GM23338 (cell line): ENCODE results near the gene EGF.

Experiments
- CREB1 ChIP-seq: fragments of 250-450 bp; sonication (Bioruptor Pico); IDR thresholded peaks from 2 replicates; pipeline ENCODE4 v1.5.0; 2020; ENCODE audit warnings: low read depth, mild to moderate bottlenecking, moderate library complexity
- EZH2 ChIP-seq: fragments of 200-600 bp; sonication (generic); IDR thresholded peaks from one replicate; pipeline ENCODE4 v1.8.0; 2017; ENCODE audit warnings: antibody characterized with exemption, mild to moderate bottlenecking, low read depth; ENCODE audit not compliant: unreplicated experiment
- EZH2phosphoT487 ChIP-seq: fragments of 200-600 bp; sonication (generic); IDR thresholded peaks from one replicate; pipeline ENCODE4 v1.8.1; 2018; ENCODE audit warnings: antibody characterized with exemption; ENCODE audit not compliant: unreplicated experiment
- JUNB ChIP-seq: IDR thresholded peaks from one replicate; pipeline ENCODE4 v1.6.1; 2016; ENCODE audit warnings: antibody characterized with exemption; ENCODE audit not compliant: unreplicated experiment
- NANOG ChIP-seq: IDR thresholded peaks from 2 replicates; pipeline ENCODE4 v1.6.1; 2016; ENCODE audit warnings: antibody characterized with exemption, borderline replicate concordance
- POLR2AphosphoS5 ChIP-seq: IDR thresholded peaks from 2 replicates; pipeline ENCODE4 v1.6.1; 2016; ENCODE audit warnings: antibody characterized with exemption, low read depth
- ZNF114 ChIP-seq: fragments of 250-450 bp; sonication (Bioruptor Pico); IDR thresholded peaks from 2 replicates; pipeline ENCODE4 v1.5.0; 2020; ENCODE audit warnings: mild to moderate bottlenecking, moderate library complexity
- ZNF331 ChIP-seq: fragments of 250-450 bp; sonication (Bioruptor Pico); IDR thresholded peaks from 2 replicates; pipeline ENCODE4 v1.5.0; 2020; ENCODE audit warnings: low read depth, mild to moderate bottlenecking, moderate library complexity
- TF ChIP-seq, protein P1 (sequence below), 2 experiments: fragments of 200-600 bp in 1 of 2; sonication (generic) in 1 of 2; conservative IDR thresholded peaks; 2 replicates each; pipeline versions ENCODE4 v1.5.1 to v1.6.1; 2016 to 2017; ENCODE audit warnings: antibody characterized with exemption in 2 of 2, low read depth in 2 of 2, mild to moderate bottlenecking in 2 of 2, moderate library complexity in 1 of 2
- TF ChIP-seq, protein P2 (sequence below): IDR thresholded peaks from 2 replicates; pipeline ENCODE4 v1.6.1; 2016; ENCODE audit warnings: antibody characterized with exemption
- TF ChIP-seq, protein P3 (sequence below): IDR thresholded peaks from one replicate; pipeline ENCODE4 v1.6.1; 2018; ENCODE audit warnings: antibody characterized with exemption; ENCODE audit not compliant: unreplicated experiment

DNA sequence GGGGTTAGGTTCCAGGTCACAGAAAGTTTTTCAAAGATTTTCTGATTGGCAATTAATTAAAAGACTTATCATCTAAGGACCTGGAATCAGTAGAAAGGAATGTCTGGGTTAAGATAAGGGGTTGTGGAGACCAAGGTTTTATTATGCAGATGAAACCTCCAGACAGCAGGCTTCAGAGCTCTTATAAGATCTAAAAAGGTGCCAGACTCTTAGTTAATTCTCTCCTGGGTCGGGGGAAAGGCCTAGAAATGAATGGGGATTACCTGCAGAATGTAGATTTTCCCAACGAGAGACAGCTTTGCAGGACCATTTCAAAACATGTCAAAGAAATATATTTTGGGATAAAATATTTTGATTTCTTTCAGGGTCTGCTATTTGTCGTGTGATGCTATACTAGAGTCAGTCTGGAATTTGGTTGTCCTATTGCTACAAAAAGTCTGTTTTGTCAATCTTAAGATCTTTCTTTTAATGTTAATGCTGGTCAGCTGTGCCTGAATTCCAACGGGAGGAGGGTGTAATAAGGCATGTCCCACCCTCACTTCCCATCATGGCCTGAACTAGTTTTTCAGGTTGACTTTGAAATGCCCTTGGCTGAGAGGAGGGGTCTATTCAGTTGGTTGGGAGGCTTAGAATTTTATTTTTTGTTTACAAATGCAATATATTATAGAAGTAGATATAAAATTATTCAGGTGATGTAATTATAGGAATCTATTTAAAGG is 15.8 kb downstream of the EGF start:
- TF ChIP-seq, protein P1, sequence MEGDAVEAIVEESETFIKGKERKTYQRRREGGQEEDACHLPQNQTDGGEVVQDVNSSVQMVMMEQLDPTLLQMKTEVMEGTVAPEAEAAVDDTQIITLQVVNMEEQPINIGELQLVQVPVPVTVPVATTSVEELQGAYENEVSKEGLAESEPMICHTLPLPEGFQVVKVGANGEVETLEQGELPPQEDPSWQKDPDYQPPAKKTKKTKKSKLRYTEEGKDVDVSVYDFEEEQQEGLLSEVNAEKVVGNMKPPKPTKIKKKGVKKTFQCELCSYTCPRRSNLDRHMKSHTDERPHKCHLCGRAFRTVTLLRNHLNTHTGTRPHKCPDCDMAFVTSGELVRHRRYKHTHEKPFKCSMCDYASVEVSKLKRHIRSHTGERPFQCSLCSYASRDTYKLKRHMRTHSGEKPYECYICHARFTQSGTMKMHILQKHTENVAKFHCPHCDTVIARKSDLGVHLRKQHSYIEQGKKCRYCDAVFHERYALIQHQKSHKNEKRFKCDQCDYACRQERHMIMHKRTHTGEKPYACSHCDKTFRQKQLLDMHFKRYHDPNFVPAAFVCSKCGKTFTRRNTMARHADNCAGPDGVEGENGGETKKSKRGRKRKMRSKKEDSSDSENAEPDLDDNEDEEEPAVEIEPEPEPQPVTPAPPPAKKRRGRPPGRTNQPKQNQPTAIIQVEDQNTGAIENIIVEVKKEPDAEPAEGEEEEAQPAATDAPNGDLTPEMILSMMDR (conservative IDR thresholded peaks at IDR 0.05; ENCODE audit: low read depth in 2 of 2): no peak
- TF ChIP-seq JUNB (no peak), EZH2phosphoT487 (no peak), EZH2 (no peak), POLR2AphosphoS5 (no peak), CREB1 (CRISPR knock-in tag) (no peak), ZNF114 (CRISPR knock-in tag) (no peak), ZNF331 (CRISPR knock-in tag) (no peak), NANOG (no peak)
- TF ChIP-seq, protein P2, sequence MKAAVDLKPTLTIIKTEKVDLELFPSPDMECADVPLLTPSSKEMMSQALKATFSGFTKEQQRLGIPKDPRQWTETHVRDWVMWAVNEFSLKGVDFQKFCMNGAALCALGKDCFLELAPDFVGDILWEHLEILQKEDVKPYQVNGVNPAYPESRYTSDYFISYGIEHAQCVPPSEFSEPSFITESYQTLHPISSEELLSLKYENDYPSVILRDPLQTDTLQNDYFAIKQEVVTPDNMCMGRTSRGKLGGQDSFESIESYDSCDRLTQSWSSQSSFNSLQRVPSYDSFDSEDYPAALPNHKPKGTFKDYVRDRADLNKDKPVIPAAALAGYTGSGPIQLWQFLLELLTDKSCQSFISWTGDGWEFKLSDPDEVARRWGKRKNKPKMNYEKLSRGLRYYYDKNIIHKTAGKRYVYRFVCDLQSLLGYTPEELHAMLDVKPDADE: no peak
- TF ChIP-seq, protein P3, sequence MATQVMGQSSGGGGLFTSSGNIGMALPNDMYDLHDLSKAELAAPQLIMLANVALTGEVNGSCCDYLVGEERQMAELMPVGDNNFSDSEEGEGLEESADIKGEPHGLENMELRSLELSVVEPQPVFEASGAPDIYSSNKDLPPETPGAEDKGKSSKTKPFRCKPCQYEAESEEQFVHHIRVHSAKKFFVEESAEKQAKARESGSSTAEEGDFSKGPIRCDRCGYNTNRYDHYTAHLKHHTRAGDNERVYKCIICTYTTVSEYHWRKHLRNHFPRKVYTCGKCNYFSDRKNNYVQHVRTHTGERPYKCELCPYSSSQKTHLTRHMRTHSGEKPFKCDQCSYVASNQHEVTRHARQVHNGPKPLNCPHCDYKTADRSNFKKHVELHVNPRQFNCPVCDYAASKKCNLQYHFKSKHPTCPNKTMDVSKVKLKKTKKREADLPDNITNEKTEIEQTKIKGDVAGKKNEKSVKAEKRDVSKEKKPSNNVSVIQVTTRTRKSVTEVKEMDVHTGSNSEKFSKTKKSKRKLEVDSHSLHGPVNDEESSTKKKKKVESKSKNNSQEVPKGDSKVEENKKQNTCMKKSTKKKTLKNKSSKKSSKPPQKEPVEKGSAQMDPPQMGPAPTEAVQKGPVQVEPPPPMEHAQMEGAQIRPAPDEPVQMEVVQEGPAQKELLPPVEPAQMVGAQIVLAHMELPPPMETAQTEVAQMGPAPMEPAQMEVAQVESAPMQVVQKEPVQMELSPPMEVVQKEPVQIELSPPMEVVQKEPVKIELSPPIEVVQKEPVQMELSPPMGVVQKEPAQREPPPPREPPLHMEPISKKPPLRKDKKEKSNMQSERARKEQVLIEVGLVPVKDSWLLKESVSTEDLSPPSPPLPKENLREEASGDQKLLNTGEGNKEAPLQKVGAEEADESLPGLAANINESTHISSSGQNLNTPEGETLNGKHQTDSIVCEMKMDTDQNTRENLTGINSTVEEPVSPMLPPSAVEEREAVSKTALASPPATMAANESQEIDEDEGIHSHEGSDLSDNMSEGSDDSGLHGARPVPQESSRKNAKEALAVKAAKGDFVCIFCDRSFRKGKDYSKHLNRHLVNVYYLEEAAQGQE: no peak
